ENCODE results near the gene ADARB2. TPM values are rescaled to one million over a fixed set of nuclear protein-coding genes. Genes with fewer than 3 reads are reported as not detected.

Gene ADARB2
- total RNA-seq, 4 donors from 2014 or later: 0.80 to 4.9 (median 2.3) TPM

DNA sequence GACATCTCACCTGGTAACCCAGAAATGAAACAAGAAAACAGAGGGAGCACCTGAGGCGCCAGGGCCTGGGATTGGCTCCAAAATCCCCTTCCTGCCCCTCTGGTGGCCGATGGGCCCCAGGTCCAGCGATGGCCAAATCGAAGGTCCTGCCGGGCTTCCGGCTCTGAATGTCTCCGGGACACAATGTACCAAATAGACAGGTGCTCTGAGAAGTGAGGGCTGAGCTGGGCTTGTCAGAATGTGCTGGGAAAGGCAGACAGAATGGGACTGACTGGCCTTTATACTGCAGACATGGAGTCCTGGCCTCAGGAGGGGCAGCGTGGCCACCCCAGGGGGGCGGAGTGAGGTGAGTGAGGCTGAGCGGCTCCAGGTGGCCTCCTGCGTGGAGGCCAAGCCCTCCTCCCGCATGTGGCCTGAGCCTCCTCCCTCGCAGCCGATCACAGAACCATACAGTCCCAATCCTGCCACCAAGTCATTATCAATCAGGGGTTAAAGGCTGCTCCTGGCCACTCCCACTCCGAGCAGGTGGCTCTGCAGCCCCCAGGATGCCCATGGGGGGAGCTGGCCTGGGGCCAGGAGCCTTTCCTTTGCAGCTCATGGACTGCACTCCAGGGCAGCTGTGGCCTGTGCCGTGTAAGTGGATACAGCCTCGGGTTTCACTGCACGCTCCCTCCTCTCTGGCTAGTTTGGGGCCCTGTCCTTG lies 185.5 kb downstream of the ADARB2 start:
- no peaks in the 10 kb centered on the region for H3K9me3 ChIP-seq
- no peak overlapping the region for H3K27ac ChIP-seq
- WGBS, 2 donors (ENCODE audit: low coverage in 1 of 2): 85 to 88% methylated on average over 4 to 18 of the region's 18 CpGs
- TF ChIP-seq POLR2AphosphoS5 (IDR thresholded peaks at IDR 0.05) (no peak), EP300 (IDR thresholded peaks at IDR 0.05; ENCODE audit: low read depth) (no peak), POLR2A (IDR thresholded peaks at IDR 0.05) (no peak)
- TF ChIP-seq, protein P1, sequence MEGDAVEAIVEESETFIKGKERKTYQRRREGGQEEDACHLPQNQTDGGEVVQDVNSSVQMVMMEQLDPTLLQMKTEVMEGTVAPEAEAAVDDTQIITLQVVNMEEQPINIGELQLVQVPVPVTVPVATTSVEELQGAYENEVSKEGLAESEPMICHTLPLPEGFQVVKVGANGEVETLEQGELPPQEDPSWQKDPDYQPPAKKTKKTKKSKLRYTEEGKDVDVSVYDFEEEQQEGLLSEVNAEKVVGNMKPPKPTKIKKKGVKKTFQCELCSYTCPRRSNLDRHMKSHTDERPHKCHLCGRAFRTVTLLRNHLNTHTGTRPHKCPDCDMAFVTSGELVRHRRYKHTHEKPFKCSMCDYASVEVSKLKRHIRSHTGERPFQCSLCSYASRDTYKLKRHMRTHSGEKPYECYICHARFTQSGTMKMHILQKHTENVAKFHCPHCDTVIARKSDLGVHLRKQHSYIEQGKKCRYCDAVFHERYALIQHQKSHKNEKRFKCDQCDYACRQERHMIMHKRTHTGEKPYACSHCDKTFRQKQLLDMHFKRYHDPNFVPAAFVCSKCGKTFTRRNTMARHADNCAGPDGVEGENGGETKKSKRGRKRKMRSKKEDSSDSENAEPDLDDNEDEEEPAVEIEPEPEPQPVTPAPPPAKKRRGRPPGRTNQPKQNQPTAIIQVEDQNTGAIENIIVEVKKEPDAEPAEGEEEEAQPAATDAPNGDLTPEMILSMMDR (IDR thresholded peaks at IDR 0.05): no peak
- no peaks in the 10 kb centered on the region for H3K27me3 ChIP-seq
- intact Hi-C loops (cut with DNase I; ENCODE audit: low total_unique reads) (no loop called here), in situ Hi-C loops (cut with MboI; ENCODE audit: low pct_ligation_motif_present in 1 of 4, low pct_unique_long_range_greater_than_20kb in 1 of 4, low sequenced_read_pairs in 3 of 4) (no loop called here)
- no peaks in the 10 kb centered on the region for H3K36me3 ChIP-seq
- no peak for DNase-seq
- no peak overlapping the region for H3K4me3 ChIP-seq
- no peaks in the 10 kb centered on the region for H3K4me1 ChIP-seq

DNA sequence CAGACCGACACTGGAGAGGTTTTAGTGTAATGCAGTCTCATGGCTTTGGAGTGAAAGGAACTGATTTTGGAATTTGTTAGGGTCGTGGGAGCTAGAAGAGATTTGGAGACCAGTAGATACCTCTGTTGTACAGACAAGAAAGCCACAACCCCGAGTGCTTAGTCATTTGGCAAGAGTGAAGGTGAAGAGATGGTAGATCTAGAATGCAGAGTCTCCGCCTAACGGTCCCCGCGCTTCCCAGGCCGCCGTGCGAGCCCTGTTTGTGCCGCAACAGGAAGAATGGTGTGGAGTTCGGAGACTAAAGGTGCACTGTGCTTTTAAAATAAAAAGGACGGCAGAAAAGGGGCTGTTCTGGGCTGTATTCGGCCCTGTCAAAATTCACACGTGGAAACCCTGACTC lies 186.7 kb downstream of the ADARB2 start:
- Histone ChIP-seq H3K36me3 (no peaks in the 10 kb centered on the region), H3K4me3 (no peak overlapping the region), H3K27ac (no peak overlapping the region), H3K4me1 (no peaks in the 10 kb centered on the region), H3K9me3 (no peaks in the 10 kb centered on the region), H3K27me3 (no peaks in the 10 kb centered on the region)
- DNase-seq: no peak
- in situ Hi-C loops (cut with MboI; ENCODE audit: low pct_ligation_motif_present in 1 of 4, low pct_unique_long_range_greater_than_20kb in 1 of 4, low sequenced_read_pairs in 3 of 4): no loop called here
- 83 to 88% methylated on average over 15 of the region's 15 CpGs for WGBS, 2 donors (ENCODE audit: low coverage in 1 of 2)
- TF ChIP-seq EP300 (IDR thresholded peaks at IDR 0.05; ENCODE audit: low read depth) (no peak), POLR2A (IDR thresholded peaks at IDR 0.05) (no peak), POLR2AphosphoS5 (IDR thresholded peaks at IDR 0.05) (no peak)
- TF ChIP-seq, protein P1 (IDR thresholded peaks at IDR 0.05): no peak
- intact Hi-C loops (cut with DNase I; ENCODE audit: low total_unique reads): no loop called here

DNA sequence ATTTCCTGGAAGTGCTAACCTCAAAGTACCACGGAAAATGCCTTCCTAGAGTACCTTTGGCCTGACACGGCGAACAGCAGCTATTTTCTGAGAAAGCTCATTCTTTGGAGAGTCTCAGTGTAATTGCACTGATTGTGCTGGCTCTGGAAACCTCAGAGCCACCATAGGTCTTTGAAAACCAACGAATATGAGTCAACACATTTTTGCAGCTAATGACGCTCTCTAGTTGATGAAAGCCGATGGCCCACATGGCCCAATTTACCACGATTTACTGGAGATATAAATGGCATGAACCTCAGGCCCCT lies 187.1 kb downstream of the ADARB2 start:
- in situ Hi-C loops (cut with MboI; ENCODE audit: low pct_ligation_motif_present in 1 of 4, low pct_unique_long_range_greater_than_20kb in 1 of 4, low sequenced_read_pairs in 3 of 4) (no loop called here), intact Hi-C loops (cut with DNase I; ENCODE audit: low total_unique reads) (no loop called here)
- no peak for DNase-seq
- TF ChIP-seq, protein P1 (IDR thresholded peaks at IDR 0.05): no peak
- TF ChIP-seq POLR2A (IDR thresholded peaks at IDR 0.05) (no peak), EP300 (IDR thresholded peaks at IDR 0.05; ENCODE audit: low read depth) (no peak), POLR2AphosphoS5 (IDR thresholded peaks at IDR 0.05) (no peak)
- Histone ChIP-seq H3K4me1 (no peaks in the 10 kb centered on the region), H3K9me3 (no peaks in the 10 kb centered on the region), H3K27me3 (no peaks in the 10 kb centered on the region), H3K4me3 (no peak overlapping the region), H3K36me3 (no peaks in the 10 kb centered on the region), H3K27ac (no peak overlapping the region)
- 47 to 61% methylated on average over 4 to 7 of the region's 7 CpGs for WGBS, 2 donors (ENCODE audit: low coverage in 1 of 2)

DNA sequence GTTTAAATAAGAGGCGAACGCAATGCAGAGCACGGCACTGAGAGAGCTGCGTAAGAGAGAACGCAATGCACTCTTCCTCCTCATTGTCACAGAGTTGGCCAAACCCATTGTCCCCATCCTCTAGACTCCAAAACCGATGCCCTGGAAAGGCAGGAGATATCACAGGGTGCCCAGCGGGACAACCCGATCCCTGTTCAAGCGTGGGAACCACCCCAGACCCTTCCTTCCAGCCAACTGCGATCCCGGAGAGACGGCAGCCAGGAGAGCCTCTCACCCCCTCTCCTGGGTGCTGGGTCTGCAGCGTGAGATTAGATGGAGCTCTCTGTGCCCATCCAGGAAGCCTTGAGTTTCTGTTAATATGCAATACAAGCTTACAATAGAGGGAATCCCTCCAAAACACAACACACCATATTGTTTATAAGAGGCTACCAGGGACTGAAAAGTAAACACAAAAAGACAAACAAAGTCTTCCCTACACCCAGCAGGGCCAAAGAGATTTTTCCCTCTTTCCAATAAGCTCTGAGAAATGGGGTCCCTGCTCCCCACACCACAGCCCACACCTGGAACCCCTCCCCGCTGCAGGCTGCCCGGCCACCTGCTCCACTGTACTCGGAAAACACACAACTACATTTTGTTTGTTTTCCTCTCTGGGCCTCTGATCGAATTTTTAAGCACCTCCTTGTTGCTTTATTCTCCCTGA lies 187.6 kb downstream of the ADARB2 start:
- in situ Hi-C loops (cut with MboI; ENCODE audit: low pct_ligation_motif_present in 1 of 4, low pct_unique_long_range_greater_than_20kb in 1 of 4, low sequenced_read_pairs in 3 of 4): no loop called here
- Histone ChIP-seq H3K36me3 (no peaks in the 10 kb centered on the region), H3K27me3 (no peaks in the 10 kb centered on the region), H3K9me3 (no peaks in the 10 kb centered on the region), H3K4me1 (no peaks in the 10 kb centered on the region), H3K4me3 (no peak overlapping the region), H3K27ac (no peak overlapping the region)
- DNase-seq: no peak
- TF ChIP-seq EP300 (IDR thresholded peaks at IDR 0.05; ENCODE audit: low read depth): no peak
- TF ChIP-seq POLR2AphosphoS5 (IDR thresholded peaks at IDR 0.05): no peak
- TF ChIP-seq POLR2A (IDR thresholded peaks at IDR 0.05): no peak
- intact Hi-C loops (cut with DNase I; ENCODE audit: low total_unique reads): no loop called here
- 67 to 70% methylated on average over 6 to 17 of the region's 17 CpGs for WGBS, 2 donors (ENCODE audit: low coverage in 1 of 2)
